ENCODE results near the gene TSBP1.
"Not testable (repeated sequence)": the region's sequence is repeated elsewhere in the genome, so short reads cannot be mapped to it uniquely, and the experiment has no call there.

Gene TSBP1

DNA sequence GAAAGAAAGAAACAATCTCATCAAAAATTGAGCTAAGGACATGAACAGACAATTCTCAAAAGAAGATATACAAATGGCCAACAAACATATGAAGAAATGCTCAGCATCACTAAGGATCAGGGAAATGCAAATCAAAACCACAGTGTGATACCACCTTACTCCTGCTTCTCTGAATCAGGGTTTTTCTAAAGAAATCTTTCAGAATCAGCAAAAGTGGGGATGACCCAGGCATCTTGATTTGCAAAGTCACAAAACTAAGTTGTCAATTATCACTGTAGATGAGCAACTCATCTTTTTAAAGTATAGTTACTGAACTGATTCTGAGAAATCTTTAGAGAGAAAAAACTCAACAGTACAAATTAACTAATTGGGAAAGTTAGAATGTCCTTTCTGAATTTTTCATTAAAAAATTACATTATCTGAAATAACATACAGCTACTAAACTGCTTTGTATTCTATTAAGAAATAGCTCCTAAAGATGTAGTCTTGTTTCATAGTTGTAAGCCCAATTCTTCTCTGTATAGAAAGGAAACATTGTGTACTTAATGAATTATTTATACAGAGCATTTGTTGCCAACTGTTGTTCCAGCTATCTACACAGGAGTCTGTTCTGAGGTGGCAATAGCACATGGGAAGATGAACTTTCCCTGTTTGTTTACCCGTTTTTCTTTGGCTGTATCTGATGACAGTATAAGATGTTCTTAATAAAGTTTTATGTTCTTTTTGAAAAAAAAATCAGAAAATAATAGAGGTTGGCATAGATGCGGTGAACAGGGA, 97.7 kb downstream of the TSBP1 start:
- DNase-seq = not testable (repeated sequence)

DNA sequence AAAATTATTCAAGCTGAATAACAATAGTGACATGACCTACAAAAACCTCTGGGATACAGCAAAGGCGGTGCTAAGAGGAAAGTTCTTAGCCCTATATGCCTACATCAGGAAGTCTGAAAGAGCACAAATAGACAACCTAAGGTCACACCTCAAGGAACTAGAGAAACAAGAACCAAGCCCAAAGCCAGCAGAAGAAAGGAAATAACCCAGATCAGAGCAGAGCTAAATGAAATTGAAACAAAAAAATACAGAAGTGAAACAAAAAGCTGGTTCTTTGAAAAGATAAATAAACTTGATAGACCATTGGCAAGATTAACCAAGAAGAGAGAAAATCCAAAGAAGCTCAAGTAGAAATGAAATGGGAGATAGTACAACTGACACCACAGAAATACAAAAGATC, 100.3 kb downstream of the TSBP1 start:
- DNase-seq = no peak

- not testable (repeated sequence) for DNase-seq
Observed at GRCh38 chr6:32268459-32268858, 103.2 kb downstream of the TSBP1 start.

DNA sequence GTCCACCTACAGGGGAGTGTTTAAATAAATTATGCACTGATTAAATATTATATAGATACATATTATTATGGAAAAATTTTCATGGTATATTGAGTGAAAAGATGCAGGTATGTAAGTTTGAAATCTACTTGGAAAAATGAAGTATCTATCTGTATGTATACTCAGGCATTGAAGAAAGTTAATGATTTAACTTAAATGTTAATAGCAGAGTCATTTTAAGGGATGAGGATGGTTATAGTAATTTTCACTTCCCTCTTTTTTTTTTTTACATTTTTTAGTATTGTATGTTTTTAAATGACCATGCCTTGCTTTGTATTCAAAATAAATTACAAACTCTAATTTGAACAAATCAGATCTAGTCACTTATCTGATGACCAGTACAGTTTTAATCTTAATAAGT, 104.7 kb downstream of the TSBP1 start:
- DNase-seq = no peak

- DNase-seq = not testable (repeated sequence)
Observed at GRCh38 chr6:32257262-32257661, 114.4 kb downstream of the TSBP1 start.

DNA sequence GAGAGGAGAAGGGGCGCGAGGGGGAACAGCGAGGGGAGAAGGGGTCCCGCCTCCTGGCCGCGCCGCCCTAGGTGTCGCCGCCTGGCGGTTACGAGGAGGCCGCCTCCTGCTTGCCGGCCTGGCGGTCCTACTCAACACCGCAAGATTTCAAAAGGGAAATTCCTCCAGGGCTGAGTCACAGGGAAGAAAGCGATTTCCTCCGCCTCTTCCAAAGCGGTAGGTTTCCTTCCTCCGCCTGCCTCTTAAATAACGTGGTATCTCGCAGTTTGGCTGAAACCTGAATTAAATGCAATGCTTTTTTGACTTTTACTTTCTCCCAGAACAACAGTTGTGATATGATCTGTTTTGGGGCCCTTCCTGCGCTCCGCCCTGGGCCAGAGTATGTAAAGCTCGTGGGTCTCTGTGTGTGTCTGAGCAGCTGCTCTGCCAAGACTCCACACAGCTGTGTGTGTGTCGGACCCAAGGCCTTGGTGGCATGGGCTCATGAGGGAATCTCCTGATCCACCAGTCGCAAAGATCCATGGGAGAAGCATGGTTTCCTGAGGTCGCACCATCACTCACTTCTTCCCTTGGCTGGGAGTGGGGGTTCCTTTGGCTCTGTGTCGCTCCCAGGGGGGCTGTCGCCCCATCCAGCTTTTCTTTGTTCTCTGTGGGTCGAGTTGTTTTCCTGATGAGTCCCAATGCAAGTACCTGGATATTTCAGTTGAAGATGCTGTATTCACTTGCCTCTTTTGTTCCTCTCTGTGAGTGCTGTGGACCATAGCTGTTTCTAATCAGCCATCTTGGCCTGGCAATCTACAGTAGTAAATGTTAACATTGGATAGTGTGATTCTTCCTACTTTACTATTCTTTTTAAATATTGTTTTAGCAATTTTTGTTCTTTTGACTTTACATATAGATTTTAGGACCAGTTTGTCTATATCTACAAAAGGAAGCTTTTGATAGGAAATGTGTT, 116.2 kb downstream of the TSBP1 start:
- peak; percentile 92 for DNase-seq

- DNase-seq = no peak
Observed at GRCh38 chr6:32254761-32255198, 116.9 kb downstream of the TSBP1 start.

DNA sequence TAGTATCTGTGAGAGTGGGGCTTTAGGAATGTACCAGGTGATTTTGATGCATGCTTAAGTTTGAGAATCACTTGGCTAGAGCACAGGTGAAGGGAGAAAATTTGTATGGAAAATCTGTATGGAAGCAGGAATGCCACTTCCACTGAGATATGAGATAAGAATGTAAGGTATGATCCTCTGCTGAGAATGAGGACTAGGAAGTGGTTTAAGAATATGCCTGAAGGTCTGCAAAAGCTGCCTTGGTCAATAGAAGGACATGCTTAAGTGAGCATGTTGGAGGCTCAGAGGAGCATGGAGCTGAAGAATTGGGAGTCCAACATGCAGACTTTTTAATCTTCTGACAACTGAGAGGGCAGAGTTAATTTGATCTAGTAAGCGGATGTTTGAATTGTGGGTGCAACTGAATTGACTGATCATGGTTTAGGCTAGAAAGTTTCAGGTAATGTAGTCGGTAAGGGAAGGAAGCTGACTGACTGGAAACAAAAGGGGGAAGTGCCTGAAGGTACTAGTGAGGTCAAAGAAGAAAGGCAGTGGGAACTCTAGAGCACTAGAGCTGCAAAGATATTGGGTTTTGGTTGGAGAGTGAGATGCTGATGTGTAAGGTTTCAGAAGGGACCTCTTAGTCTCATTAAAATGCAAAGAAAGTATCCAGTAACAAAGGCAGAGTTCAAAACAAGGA, 119.2 kb downstream of the TSBP1 start:
- DNase-seq = peak; percentile 16

DNA sequence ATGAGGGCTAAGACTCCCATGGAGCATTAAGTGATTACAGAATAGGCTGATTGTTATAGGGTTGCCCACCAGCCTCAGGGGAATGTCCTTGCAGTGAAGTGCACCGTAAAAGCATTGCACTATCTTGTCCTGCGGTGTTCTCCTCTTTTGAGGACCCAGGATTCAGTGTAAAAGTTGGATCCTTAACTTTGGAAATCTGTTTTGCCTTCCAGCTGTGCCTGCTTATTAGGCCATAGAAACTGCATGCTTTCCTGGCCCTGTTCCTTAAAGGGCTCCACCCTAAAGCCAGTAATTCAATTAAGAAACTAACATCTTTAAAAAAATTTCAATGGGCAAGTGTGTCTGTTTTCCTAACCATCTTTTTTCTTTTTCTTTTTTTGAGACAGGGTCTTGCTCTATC, 122.4 kb downstream of the TSBP1 start:
- DNase-seq = no peak

DNA sequence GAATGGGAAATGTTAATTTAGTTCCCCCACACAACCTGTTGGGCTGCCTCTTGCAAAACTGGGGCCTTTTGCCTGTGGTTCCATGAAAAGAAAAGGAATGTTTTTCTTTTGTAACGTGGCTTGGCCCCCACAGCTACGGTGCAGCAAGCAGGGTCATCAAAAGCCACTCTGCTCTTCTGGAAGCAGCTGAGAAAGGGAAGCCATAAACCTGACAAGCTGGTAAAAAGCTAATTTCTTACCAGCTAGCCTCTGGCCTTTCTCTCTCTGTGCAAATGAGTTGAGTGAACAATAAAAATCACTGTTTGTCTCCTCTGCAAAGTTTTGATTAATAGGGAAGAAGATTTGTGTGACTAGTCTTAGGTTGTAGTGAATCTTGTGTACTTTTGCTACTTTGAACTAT, 124.3 kb downstream of the TSBP1 start:
- DNase-seq = no peak

- peak; percentile 40 for DNase-seq
Observed at GRCh38 chr6:32244946-32245398, 126.7 kb downstream of the TSBP1 start.

DNA sequence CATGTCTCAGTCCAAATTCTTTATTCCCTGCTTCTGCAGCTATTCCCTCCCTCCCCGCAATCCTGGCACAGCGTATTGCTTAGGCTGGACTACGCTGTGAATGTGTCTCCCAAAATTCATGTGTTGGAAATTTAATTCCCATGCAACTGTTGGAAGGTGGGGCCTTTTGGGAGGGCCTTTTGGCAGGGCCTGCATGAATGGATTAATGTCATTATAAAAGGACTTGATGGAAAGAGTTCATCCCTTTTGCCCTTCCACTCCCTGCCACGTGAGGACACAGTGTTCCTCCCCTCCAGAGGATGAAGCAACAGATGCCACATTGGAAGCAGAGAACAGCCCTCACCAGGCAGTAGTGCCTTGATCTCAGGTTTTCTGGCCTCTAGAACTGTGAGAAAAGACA, 127.4 kb downstream of the TSBP1 start:
- no peak for DNase-seq

Data from NCI-H226 (cell line).